DOHH2 (cell line): ENCODE results near the gene SLC7A4.

Experiments
- H3F3A ChIP-seq: fragments of 200-600 bp; sonication (generic), shearing (Covaris generic); 2 replicates; pipeline ENCODE4 v1.6.0; 2016; ENCODE audit warnings: antibody characterized with exemption, mild to moderate bottlenecking; ENCODE audit not compliant: control insufficient read depth, insufficient read depth
- H3K27ac ChIP-seq: fragments of 200-600 bp; sonication (generic); 2 replicates; pipeline ENCODE4 v1.5.1; 2014; ENCODE audit warnings: low read depth, mild to moderate bottlenecking, low read length, moderate library complexity
- H3K27me3 ChIP-seq: fragments of 200-600 bp; sonication (generic); 2 replicates; pipeline ENCODE4 v1.6.1; 2014; ENCODE audit warnings: mild to moderate bottlenecking, low read length, mixed read lengths; ENCODE audit not compliant: control insufficient read depth
- H3K36me3 ChIP-seq: fragments of 200-600 bp; sonication (generic); 2 replicates; pipeline ENCODE4 v1.6.1; 2014; ENCODE audit warnings: mild to moderate bottlenecking, low read length, moderate library complexity, mixed read lengths; ENCODE audit not compliant: control insufficient read depth
- H3K4me1 ChIP-seq: fragments of 200-600 bp; sonication (generic); 2 replicates; pipeline ENCODE4 v1.6.1; 2014; ENCODE audit warnings: mild to moderate bottlenecking, low read length, mixed read lengths; ENCODE audit not compliant: control insufficient read depth
- H3K4me2 ChIP-seq: fragments of 200-600 bp; sonication (generic); 2 replicates; pipeline ENCODE4 v1.6.0; 2014; ENCODE audit warnings: mild to moderate bottlenecking, low read length, moderate library complexity
- H3K4me3 ChIP-seq: fragments of 200-600 bp; sonication (generic); 2 replicates; pipeline ENCODE4 v1.5.1; 2014; ENCODE audit warnings: mild to moderate bottlenecking, low read length, mixed read lengths
- H3K79me2 ChIP-seq: fragments of 200-600 bp; sonication (generic); 2 replicates; pipeline ENCODE4 v1.6.1; 2014; ENCODE audit warnings: mild to moderate bottlenecking, low read length, mixed read lengths; ENCODE audit not compliant: control insufficient read depth
- H3K9me2 ChIP-seq: fragments of 200-600 bp; sonication (generic); replicated peaks from 2 replicates; pipeline ENCODE4 v1.6.1; 2014; ENCODE audit warnings: mild to moderate bottlenecking, low read length, mixed read lengths; ENCODE audit not compliant: control insufficient read depth
- H3K9me3 ChIP-seq: fragments of 200-600 bp; sonication (generic); 2 replicates; pipeline ENCODE4 v1.6.1; 2014; ENCODE audit warnings: antibody characterized with exemption, low read length, mixed read lengths; ENCODE audit not compliant: control insufficient read depth, insufficient read depth
- H4K20me1 ChIP-seq: fragments of 200-600 bp; sonication (generic); 2 replicates; pipeline ENCODE4 v1.6.0; 2014; ENCODE audit warnings: low read depth, mild to moderate bottlenecking, antibody characterized with exemption, low read length, moderate library complexity; ENCODE audit not compliant: control insufficient read depth, insufficient read depth
- EZH2phosphoT487 ChIP-seq: fragments of 200-600 bp; sonication (generic); IDR thresholded peaks from 2 replicates; pipeline ENCODE4 v1.6.1; 2017; ENCODE audit warnings: borderline replicate concordance, mild to moderate bottlenecking, antibody characterized with exemption, low read length, moderate library complexity, mixed read lengths
- TF ChIP-seq, protein P1 (sequence below): fragments of 200-600 bp; sonication (generic); IDR thresholded peaks from one replicate; pipeline ENCODE4 v1.5.1; 2014; ENCODE audit warnings: antibody characterized with exemption, mild to moderate bottlenecking, low read depth, low read length; ENCODE audit not compliant: poor library complexity, severe bottlenecking

The SLC7A4 gene

DNA sequence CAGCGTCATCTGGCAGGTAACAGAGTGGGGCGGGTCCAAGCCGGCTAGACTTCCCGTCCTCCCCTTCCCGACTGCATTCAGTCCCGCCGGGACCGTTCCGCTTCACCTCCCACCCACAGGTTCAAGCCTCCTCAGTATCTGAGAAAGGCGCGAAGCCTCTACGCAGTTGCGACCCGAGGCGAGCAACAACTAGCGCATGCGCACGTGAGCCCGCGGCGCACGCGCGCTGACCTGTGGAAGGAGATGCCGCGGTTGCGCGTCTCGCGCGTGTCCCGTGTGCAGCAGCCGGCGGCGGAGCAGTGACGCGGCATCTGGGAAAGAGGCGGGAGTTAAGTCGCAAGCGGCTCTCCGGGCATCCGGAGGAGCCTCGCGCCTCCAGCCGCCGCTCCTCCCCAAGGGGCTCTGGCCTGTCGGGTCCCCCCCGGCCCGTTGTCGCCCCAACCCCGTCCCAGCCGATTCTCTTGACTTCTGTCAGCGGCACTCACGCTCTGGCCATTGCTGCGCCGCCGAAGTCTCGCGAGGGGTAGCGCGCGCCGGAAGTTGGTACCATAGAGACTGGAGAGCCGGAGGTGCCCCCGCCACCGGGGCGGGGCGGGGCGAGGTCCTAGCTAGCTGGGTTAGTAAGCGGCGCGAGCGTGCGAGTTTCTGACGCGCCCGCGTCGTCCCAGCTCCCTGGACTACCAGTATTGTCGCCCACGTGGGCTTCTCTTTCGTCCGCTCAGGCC is 30.6 kb downstream of the SLC7A4 start, which contains the start of gene THAP7:
Gene THAP7 (minus strand): TSS at position 518 of the 725 bp plus-strand sequence. CDS start 207 bp downstream, at position 311.
- peak within 1 kb of the TSS; percentile 92 for H3K4me3 ChIP-seq
- no peaks in the 10 kb centered on the region for H3K9me3 ChIP-seq
- peaks cover 47% of the 10 kb centered on the region for H3K36me3 ChIP-seq
- no peaks in the 10 kb centered on the region for H4K20me1 ChIP-seq
- H3K9me2 ChIP-seq = no peaks in the 10 kb centered on the region
- peaks cover 9% of the 10 kb centered on the region for H3F3A ChIP-seq
- no peaks in the 10 kb centered on the region for H3K27me3 ChIP-seq
- peaks cover 35% of the 10 kb centered on the region for H3K79me2 ChIP-seq
- peaks cover 28% of the 10 kb centered on the region for H3K4me1 ChIP-seq
- H3K4me2 ChIP-seq = peak within 1 kb of the TSS; percentile 91
- TF ChIP-seq EZH2phosphoT487 = no peak
- TF ChIP-seq, protein P1, sequence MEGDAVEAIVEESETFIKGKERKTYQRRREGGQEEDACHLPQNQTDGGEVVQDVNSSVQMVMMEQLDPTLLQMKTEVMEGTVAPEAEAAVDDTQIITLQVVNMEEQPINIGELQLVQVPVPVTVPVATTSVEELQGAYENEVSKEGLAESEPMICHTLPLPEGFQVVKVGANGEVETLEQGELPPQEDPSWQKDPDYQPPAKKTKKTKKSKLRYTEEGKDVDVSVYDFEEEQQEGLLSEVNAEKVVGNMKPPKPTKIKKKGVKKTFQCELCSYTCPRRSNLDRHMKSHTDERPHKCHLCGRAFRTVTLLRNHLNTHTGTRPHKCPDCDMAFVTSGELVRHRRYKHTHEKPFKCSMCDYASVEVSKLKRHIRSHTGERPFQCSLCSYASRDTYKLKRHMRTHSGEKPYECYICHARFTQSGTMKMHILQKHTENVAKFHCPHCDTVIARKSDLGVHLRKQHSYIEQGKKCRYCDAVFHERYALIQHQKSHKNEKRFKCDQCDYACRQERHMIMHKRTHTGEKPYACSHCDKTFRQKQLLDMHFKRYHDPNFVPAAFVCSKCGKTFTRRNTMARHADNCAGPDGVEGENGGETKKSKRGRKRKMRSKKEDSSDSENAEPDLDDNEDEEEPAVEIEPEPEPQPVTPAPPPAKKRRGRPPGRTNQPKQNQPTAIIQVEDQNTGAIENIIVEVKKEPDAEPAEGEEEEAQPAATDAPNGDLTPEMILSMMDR = no peak
- peak within 1 kb of the TSS; percentile 94 for H3K27ac ChIP-seq

DNA sequence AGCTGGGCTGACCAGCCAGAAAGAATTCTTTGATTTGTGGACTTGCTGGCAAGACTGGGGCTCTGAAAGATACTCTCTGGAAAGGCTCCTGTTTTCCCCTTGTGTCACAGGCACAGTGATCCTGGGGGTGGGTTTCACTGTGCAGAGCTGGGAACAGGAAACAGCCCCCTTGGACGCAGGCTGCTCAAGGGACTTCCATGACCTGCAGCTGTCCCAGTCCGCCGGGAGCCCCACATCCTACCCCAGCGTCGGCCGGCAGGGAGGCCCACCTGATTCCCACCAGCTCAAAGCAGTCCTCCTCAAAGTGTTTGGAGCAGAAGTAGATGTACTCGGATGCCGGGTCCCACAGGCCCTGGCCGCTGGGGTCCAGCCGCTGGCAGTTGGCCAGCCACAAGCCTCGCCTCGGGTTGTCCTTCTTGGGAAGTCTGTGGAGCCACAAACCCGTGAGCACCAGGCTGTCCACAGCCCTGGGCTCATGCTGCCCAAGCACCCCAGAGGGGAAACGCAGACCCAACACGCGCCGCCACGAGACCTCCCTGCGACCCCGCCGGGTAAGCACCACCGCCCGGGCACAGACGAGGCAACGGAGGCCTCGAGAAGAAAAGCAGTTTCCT is 31.3 kb downstream of the SLC7A4 start:
- Histone ChIP-seq H3K27ac (peak overlapping the region; percentile 94), H3K79me2 (peaks cover 35% of the 10 kb centered on the region), H3K4me3 (peak overlapping the region; percentile 92), H3K4me1 (peaks cover 28% of the 10 kb centered on the region), H3K36me3 (peaks cover 54% of the 10 kb centered on the region), H3F3A (peaks cover 9% of the 10 kb centered on the region), H3K9me2 (no peaks in the 10 kb centered on the region), H3K27me3 (no peaks in the 10 kb centered on the region), H3K9me3 (no peaks in the 10 kb centered on the region), H4K20me1 (no peaks in the 10 kb centered on the region), H3K4me2 (peak overlapping the region; percentile 91)
- TF ChIP-seq EZH2phosphoT487 = no peak
- TF ChIP-seq, protein P1 = no peak

DNA sequence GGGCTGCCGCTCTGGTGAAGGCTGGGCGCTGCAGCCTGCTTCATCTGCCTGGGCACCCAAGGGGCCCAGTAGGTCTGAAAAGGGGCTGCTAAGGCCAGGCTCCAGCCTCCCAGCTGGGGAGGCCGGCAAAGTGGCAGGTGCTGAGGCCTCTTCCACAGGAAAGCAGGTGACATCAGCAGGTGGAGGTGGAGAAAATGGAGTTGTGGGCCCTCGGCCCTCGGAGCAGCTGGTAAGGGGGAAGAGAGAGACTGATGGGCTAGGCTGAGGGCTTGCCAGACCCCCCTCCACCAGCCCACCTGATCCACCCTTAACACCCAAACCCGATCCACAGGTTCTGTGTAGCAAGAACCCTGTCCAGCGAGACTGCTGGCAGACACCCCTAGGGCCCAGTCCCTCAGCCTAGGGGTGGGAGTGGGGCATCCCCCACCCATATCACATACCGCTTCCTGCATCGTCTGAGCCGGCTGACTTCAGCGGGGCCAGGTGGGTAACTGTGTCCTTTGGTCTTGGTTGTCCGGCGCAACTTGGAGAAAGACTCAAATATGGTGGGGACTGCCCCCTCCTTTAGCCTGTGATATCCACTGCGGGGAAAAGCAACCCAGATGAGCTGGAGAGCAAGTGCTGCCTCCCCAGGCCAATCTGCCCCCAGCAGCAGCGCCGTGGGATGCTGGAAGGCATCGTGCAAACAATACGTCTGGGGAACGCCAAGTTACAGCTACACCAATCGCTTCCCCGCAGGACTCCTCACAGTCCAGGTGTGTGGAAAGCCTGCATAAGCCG is 32.0 kb downstream of the SLC7A4 start:
- Histone ChIP-seq H3K9me3 (no peaks in the 10 kb centered on the region), H4K20me1 (no peaks in the 10 kb centered on the region), H3K4me3 (peak overlapping the region; percentile 92), H3F3A (peaks cover 9% of the 10 kb centered on the region), H3K36me3 (peaks cover 56% of the 10 kb centered on the region), H3K79me2 (peaks cover 35% of the 10 kb centered on the region), H3K9me2 (no peaks in the 10 kb centered on the region), H3K4me2 (peak overlapping the region; percentile 91), H3K4me1 (peaks cover 28% of the 10 kb centered on the region), H3K27me3 (no peaks in the 10 kb centered on the region), H3K27ac (peak overlapping the region; percentile 94)
- no peak for TF ChIP-seq EZH2phosphoT487
- TF ChIP-seq, protein P1 = no peak
